Tibial artery (tissue), 4 donors: ENCODE measurements around the gene SCGB1C2.

ENCODE experiments used
- DNase-seq, 2 donors: peaks; one replicate each; pipeline ENCODE4 v3.0.0-alpha.2; 2019
- H3K27ac ChIP-seq, 2 donors: fragments of 200-600 bp; sonication (generic) in 1 of 2; 1 replicate in 1 of 2; 2 replicates in 1 of 2; pipeline ENCODE4 v1.5.1; 2018 to 2019; ENCODE audit warnings: mild to moderate bottlenecking in 1 of 2
- H3K27me3 ChIP-seq, 2 donors: fragments of 200-600 bp; sonication (generic) in 1 of 2; one replicate each; pipeline versions ENCODE4 v1.5.1 to v1.6.0; 2016 to 2019
- H3K36me3 ChIP-seq, 3 donors: fragments of 200-600 bp; sonication (generic) in 2 of 3; one replicate each; pipeline ENCODE4 v1.5.1; 2016 to 2019; ENCODE audit warnings: mild to moderate bottlenecking in 2 of 3
- H3K4me1 ChIP-seq, 4 donors: fragments of 200-600 bp; sonication (generic) in 2 of 4; 1 replicate in 3 of 4; 2 replicates in 1 of 4; pipeline ENCODE4 v1.5.1; 2016 to 2019
- H3K4me3 ChIP-seq, 2 donors: fragments of 200-600 bp; sonication (generic) in 1 of 2; 1 replicate in 1 of 2; 2 replicates in 1 of 2; pipeline ENCODE4 v1.5.1; 2018 to 2019; ENCODE audit warnings: mild to moderate bottlenecking in 2 of 2
- H3K9me3 ChIP-seq, 3 donors: fragments of 200-600 bp; sonication (generic) in 1 of 3; one replicate each; pipeline ENCODE4 v1.5.1; 2016 to 2019
- CTCF ChIP-seq, 2 experiments: fragments of 200-600 bp in 1 of 2; fragments of 450-650 bp in 1 of 2; IDR thresholded peaks; one replicate each; pipeline ENCODE4 v1.5.1; 2017 to 2019; ENCODE audit warnings: antibody characterized with exemption in 2 of 2, mild to moderate bottlenecking in 1 of 2, moderate library complexity in 1 of 2
- intact Hi-C: fragments of 100-400 bp; cut with DNase I; formaldehyde crosslinking; loops from one replicate; pipeline ENCODE4 v1.15.0; 2023; ENCODE audit warnings: low total_unique reads

Gene SCGB1C2

DNA sequence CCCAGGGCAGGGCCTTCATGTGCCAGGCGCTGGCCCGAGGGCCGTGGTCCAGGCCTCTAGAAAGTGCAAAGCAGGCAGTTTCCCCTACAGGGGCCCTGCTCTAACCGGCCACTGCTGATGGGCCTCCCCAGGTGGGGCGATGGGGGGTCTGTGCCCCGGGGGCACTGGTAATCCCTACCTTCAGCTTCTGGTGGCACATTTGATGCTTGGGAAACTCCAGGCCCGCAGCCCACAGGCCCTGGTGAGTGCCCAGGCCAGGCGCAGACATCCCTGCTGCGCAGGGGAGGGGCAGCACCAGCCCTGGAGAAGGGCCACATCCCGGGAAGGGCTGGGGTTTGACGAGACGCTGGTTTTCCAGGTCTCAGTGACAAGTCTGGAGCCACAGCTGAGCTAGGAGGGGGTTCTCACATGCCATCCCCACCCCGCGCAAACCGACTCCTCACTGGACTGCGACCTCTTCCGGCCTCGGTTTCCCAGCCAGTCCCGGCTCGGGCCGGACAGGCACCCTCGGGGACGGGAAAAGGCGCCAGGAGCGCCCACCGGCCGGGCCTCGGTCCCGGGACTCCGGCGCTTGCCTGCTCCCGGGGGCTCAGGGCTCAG, 42.5 kb downstream of the SCGB1C2 start:
- Histone ChIP-seq H3K9me3 (no peaks in the 10 kb centered on the region), H3K4me3 (peak overlapping the region; percentile 36 to 49), H3K27me3 (peaks cover 0 to 77% of the 10 kb centered on the region in 2 donors), H3K36me3 (no peaks in the 10 kb centered on the region), H3K4me1 (peaks cover 0 to 23% (median 13%) of the 10 kb centered on the region in 4 donors), H3K27ac (no peak overlapping the region)
- intact Hi-C loops = no loop called here
- no peak for DNase-seq
- TF ChIP-seq CTCF (IDR thresholded peaks at IDR 0.05) = no peak

DNA sequence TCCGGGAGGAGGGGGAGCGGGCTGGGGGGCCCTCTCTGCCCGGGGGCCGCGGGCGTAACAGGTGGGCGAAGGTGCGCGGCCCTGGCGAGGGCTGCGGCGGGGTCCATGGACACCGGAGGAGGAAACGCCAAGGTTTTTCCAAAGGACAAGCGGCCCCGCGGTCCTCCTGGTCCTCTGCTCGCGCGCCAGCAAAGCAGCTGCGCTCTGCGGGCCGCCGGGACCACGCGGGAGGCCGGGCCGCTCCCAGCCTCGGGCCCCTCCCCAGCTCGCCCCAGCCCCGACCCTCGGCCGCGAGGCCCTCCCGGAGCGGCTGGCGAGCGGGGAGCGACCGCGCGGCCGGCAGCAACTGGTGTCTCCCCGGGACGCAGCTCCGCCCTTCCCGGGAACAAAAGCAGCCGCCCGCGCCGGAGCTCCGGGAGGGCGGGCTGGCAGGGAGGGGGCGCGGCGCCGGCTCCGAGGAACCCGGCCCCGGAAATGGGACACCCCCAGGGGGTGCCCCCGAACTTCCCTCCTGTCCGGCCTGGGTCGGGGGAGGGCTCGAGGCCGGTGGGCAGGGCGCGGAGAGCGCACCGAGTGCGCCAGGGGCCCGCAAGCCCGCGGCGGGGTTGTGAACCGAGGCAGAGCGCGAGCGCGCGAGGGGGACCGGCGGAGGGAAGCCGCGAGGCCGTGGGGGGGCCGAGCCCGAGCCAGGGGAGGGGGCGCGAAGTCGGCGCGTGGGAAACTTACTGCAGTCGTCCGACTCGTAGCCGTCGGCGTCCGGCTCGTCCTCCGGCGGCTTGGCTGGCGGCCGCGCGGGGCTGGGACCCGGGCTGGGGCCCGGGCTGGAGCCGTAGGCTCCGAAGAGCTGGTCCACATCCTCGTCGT, 43.2 kb downstream of the SCGB1C2 start:
- peak overlapping the region; percentile 36 to 49 for H3K4me3 ChIP-seq
- no peaks in the 10 kb centered on the region for H3K36me3 ChIP-seq
- DNase-seq = no peak
- no peaks in the 10 kb centered on the region for H3K9me3 ChIP-seq
- H3K4me1 ChIP-seq = peaks cover 0 to 23% (median 13%) of the 10 kb centered on the region in 4 donors
- H3K27me3 ChIP-seq = peaks cover 0 to 72% of the 10 kb centered on the region in 2 donors
- intact Hi-C loops = no loop called here
- no peak for TF ChIP-seq CTCF (IDR thresholded peaks at IDR 0.05)
- no peak overlapping the region for H3K27ac ChIP-seq

- no peaks in the 10 kb centered on the region for H3K9me3 ChIP-seq
- H3K36me3 ChIP-seq = no peaks in the 10 kb centered on the region
- intact Hi-C loops = no loop called here
- TF ChIP-seq CTCF (IDR thresholded peaks at IDR 0.05) = no peak
- DNase-seq = no peak
- peak within 1 kb of the TSS; percentile 36 to 49 for H3K4me3 ChIP-seq
- peaks cover 0 to 65% of the 10 kb centered on the region in 2 donors for H3K27me3 ChIP-seq
- H3K27ac ChIP-seq = no peak within 1 kb of the TSS
- peaks cover 0 to 23% (median 13%) of the 10 kb centered on the region in 4 donors for H3K4me1 ChIP-seq
Measured at GRCh38 chr17:181245-182049, 44.1 kb downstream of the SCGB1C2 start, which contains the start of gene DOC2B. DOC2B (minus strand) TSS chr17:181650; CDS start chr17:181479, 171 bp downstream.

DNA sequence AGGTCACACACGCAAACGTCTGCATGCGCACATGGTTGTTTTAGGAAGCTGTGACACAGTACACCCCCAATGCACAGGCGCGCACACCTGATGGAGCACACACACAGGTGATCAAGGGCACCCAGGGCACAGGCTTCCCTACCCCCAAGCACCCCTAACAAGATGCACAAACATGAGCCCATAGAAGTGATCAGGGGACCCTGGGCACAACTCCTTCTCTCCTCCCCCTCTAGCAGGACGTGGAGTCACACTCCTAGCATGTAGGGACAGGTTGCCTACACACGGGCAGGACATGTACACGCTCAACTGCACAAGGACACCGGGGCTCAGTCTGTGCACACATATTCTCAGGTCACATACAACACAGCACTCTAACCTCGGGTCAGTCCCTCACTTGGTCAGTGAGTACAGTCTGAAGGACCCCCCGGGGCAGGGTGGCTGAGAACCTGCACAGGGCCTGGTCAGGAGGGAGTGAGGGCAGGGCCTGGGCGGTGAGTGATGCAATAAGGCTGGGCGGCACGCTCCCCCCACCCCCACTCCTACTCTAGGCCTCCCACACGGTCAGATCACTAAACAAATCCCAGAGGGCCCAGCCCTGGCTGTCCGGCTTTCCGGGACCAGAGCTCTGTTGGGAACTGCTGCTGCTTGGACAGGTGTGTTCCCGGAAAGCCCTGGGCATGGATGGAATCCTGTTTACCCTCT, 44.8 kb downstream of the SCGB1C2 start:
- H3K27ac ChIP-seq = no peak overlapping the region
- TF ChIP-seq CTCF (IDR thresholded peaks at IDR 0.05) = no peak
- H3K27me3 ChIP-seq = peaks cover 0 to 69% of the 10 kb centered on the region in 2 donors
- H3K9me3 ChIP-seq = no peaks in the 10 kb centered on the region
- peaks cover 0 to 23% (median 13%) of the 10 kb centered on the region in 4 donors for H3K4me1 ChIP-seq
- DNase-seq = no peak
- no peaks in the 10 kb centered on the region for H3K36me3 ChIP-seq
- peak overlapping the region; percentile 19 to 49 for H3K4me3 ChIP-seq
- intact Hi-C loops = no loop called here

GRCh38 chr17:183021-183420, 45.7 kb downstream of the SCGB1C2 start:
- DNase-seq = no peak
- Histone ChIP-seq H3K27me3 (peaks cover 0 to 64% of the 10 kb centered on the region in 2 donors), H3K36me3 (no peaks in the 10 kb centered on the region), H3K4me3 (no peak overlapping the region), H3K9me3 (no peaks in the 10 kb centered on the region), H3K27ac (no peak overlapping the region), H3K4me1 (peaks cover 0 to 23% (median 13%) of the 10 kb centered on the region in 4 donors)
- intact Hi-C loops = no loop called here
- TF ChIP-seq CTCF (IDR thresholded peaks at IDR 0.05) = no peak
